Sigmoid colon (tissue), 7 donors: ENCODE data around the gene AMBRA1. TPM values are rescaled to one million over a fixed set of nuclear protein-coding genes. Genes with fewer than 3 reads are reported as not detected.

Experiments used
- DNase-seq: peaks from one replicate; pipeline ENCODE4 v3.0.0-alpha.2; 2019
- H3K27ac ChIP-seq, 4 donors: fragments of 200-600 bp; sonication (generic); one replicate each; pipeline ENCODE4 v1.5.1; 2016 to 2019; ENCODE audit warnings: mild to moderate bottlenecking in 1 of 4
- H3K27me3 ChIP-seq, 3 donors: fragments of 200-600 bp; sonication (generic); one replicate each; pipeline ENCODE4 v1.5.1; 2019; ENCODE audit warnings: mild to moderate bottlenecking in 1 of 3
- H3K36me3 ChIP-seq, 4 donors: fragments of 200-600 bp; sonication (generic); one replicate each; pipeline ENCODE4 v1.5.1; 2016 to 2019
- H3K4me1 ChIP-seq, 4 donors: fragments of 200-600 bp; sonication (generic); one replicate each; pipeline ENCODE4 v1.5.1; 2017 to 2019
- H3K4me3 ChIP-seq, 4 donors: fragments of 200-600 bp; sonication (generic); one replicate each; pipeline ENCODE4 v1.5.1; 2017 to 2019; ENCODE audit warnings: mild to moderate bottlenecking in 2 of 4, moderate library complexity in 1 of 4
- H3K9me3 ChIP-seq, 4 donors: fragments of 200-600 bp in 3 of 4; sonication (generic) in 3 of 4; one replicate each; pipeline versions ENCODE4 v1.5.1 to v1.6.1; 2013 to 2019
- EP300 ChIP-seq, 4 donors: sonication (generic); formaldehyde crosslinking; IDR thresholded peaks; one replicate each; pipeline ENCODE4 v1.6.1; 2017; ENCODE audit warnings: antibody characterized with exemption in 4 of 4
- POLR2A ChIP-seq, 2 donors: fragments of 450-650 bp; IDR thresholded peaks; one replicate each; pipeline ENCODE4 v1.6.1; 2016; ENCODE audit warnings: antibody characterized with exemption in 2 of 2, mild to moderate bottlenecking in 2 of 2, moderate library complexity in 2 of 2
- POLR2AphosphoS5 ChIP-seq, 4 donors: sonication (generic); formaldehyde crosslinking; IDR thresholded peaks; one replicate each; pipeline ENCODE4 v1.6.1; 2017; ENCODE audit warnings: antibody characterized with exemption in 4 of 4
- WGBS, 2 donors: extraction: QIAGEN DNeasy Blood & Tissue Kit; methylation state at CpG; one replicate each; pipeline ENCODE4 v1.1.7; 2013; 5-methylcytosine and 5-hydroxymethylcytosine counted together
- intact Hi-C: fragments of 100-400 bp; cut with DNase I; formaldehyde crosslinking; loops from one replicate; pipeline ENCODE4 v1.15.1; 2023
- polyA plus RNA-seq, 3 donors: library from polyadenylated mRNA; stranded (reverse); fragments of 200-250 nt; gene quantifications; one replicate each; pipeline ENCODE4 v1.2.3, GENCODE V29; 2013
- total RNA-seq, 4 donors: library from RNA; depleted of rRNA; stranded (reverse); fragments of >200 nt; gene quantifications; one replicate each; pipeline ENCODE4 v1.1.0, GENCODE V29; 2016
- TF ChIP-seq, protein P1 (sequence below), 4 experiments: fragments of 450-650 bp in 3 of 4; fragments of 200-600 bp in 1 of 4; IDR thresholded peaks; one replicate each; pipeline ENCODE4 v1.5.1; 2016 to 2019; ENCODE audit warnings: antibody characterized with exemption in 4 of 4, mild to moderate bottlenecking in 3 of 4, moderate library complexity in 2 of 4
- donor health status: healthy with polysubstance abuse.
- donor health status: Bipolar disorder and iron deficiency.
- donor health status: healthy.

The AMBRA1 gene
- total and polyA plus RNA-seq, 7 donors, result 8.4 to 33.0 (median 23.9) TPM

DNA sequence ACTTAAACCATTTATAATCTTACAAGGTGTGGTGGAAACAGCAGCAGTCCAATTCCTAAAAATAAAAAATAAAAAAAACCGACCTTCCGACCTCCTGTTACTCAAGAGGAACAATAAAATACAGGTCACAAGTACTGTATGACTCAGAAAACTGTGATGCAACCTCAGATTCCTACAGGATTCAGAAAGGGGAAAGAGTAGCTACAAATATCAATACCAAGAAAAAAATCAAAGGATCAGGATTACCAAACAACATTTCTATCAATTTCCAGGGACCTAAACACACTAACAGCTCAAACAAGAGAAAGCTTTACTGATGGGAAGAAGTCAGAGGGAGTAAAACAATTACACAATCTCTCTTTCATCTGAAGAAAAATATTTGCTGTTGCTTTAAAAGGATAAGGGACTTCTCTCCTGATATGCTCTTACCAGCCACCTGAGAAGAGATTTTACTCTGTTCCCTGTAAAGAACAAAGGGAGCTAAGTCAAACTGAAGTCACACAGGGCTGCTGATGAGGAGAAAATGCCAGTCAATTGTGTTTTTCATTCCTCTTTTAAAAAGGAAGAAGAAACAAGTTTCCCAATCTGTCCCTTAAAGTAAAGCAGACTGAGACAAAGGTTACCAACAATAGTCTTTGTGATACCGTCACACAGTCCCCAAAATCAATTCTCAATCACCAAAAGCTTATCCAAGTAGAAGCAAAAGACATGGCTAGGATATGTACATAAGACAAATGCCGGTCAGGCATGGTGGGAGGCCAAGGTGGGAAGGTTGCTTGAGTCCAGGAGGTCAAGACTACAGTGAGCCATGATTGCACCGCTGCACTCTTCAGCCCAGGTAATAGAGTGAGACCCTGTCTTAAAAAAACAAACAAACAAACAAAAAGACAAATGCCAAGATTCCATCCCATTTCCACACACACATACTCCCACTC, 39.3 kb downstream of the AMBRA1 start:
- Histone ChIP-seq H3K27me3 (no peaks in the 10 kb centered on the region), H3K36me3 (no peaks in the 10 kb centered on the region), H3K27ac (peak overlapping the region; percentile 60 to 79 (median 72)), H3K4me3 (no peak overlapping the region), H3K9me3 (no peaks in the 10 kb centered on the region), H3K4me1 (peaks cover 0 to 37% (median 35%) of the 10 kb centered on the region in 4 donors)
- no peak for TF ChIP-seq POLR2A (IDR thresholded peaks at IDR 0.05)
- TF ChIP-seq, protein P1, sequence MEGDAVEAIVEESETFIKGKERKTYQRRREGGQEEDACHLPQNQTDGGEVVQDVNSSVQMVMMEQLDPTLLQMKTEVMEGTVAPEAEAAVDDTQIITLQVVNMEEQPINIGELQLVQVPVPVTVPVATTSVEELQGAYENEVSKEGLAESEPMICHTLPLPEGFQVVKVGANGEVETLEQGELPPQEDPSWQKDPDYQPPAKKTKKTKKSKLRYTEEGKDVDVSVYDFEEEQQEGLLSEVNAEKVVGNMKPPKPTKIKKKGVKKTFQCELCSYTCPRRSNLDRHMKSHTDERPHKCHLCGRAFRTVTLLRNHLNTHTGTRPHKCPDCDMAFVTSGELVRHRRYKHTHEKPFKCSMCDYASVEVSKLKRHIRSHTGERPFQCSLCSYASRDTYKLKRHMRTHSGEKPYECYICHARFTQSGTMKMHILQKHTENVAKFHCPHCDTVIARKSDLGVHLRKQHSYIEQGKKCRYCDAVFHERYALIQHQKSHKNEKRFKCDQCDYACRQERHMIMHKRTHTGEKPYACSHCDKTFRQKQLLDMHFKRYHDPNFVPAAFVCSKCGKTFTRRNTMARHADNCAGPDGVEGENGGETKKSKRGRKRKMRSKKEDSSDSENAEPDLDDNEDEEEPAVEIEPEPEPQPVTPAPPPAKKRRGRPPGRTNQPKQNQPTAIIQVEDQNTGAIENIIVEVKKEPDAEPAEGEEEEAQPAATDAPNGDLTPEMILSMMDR (IDR thresholded peaks at IDR 0.05), result no peak
- TF ChIP-seq EP300 (IDR thresholded peaks at IDR 0.05), result peak; percentile 10 to 65 (median 48)
- peak; percentile 39 to 73 (median 60) for TF ChIP-seq POLR2AphosphoS5 (IDR thresholded peaks at IDR 0.05)
- intact Hi-C loops, result loop anchor here (5.0 kb wide), 1 partner anchor 63 kb away; the partner anchor contains the start of genes ATG13 and HARBI1
- WGBS, 2 donors, result 22 to 60% methylated on average over 5 of the region's 5 CpGs
- DNase-seq, result no peak

DNA sequence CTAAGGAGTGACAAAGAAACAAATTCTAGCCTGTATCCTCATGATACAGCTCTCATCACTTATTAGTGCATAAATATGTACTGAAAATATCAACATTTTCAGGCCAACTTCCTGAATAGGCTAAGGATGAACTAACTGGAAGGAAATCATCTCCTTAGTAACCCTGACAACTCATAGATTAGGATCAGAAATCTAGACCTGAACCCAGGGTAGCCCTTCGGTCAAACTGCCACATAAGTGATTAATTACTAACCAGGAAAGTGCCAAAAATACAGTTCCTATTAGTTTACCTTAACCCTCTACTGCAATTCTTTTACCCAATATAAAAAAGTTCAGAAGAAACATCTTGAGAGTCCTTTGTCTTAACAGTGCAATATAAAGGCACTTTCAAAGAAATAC, 40.0 kb downstream of the AMBRA1 start:
- Histone ChIP-seq H3K4me1 (peaks cover 0 to 35% (median 31%) of the 10 kb centered on the region in 4 donors), H3K27me3 (no peaks in the 10 kb centered on the region), H3K4me3 (no peak overlapping the region), H3K27ac (peak overlapping the region; percentile 60 to 79 (median 72)), H3K36me3 (no peaks in the 10 kb centered on the region), H3K9me3 (no peaks in the 10 kb centered on the region)
- DNase-seq, result no peak
- no peak for TF ChIP-seq EP300 (IDR thresholded peaks at IDR 0.05)
- no peak for TF ChIP-seq POLR2AphosphoS5 (IDR thresholded peaks at IDR 0.05)
- WGBS, 2 donors, result 7 to 31% methylated on average over 1 of the region's 1 CpG
- intact Hi-C loops, result no loop called here

DNA sequence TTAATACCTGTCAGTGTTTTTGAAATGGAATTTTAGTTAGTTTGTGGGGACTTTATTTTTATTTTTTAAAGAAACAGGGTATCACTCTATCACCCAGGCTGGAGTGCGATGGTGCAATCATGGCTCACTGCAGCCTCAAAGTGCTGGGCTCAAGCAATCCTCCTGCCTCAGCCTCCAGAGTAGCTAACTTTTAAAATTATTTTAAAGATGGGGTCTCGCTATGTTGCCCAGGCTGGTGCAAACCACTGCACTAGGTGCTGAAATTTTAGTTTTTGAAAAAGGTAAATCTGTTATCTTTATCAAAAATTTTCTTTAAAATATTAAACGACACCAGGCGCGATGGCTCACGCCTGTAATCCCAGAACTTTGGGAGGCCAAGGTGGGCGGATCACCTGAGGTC, 42.6 kb downstream of the AMBRA1 start:
- no peak for TF ChIP-seq POLR2AphosphoS5 (IDR thresholded peaks at IDR 0.05)
- TF ChIP-seq, protein P1 (IDR thresholded peaks at IDR 0.05), result no peak
- no peak for TF ChIP-seq POLR2A (IDR thresholded peaks at IDR 0.05)
- TF ChIP-seq EP300 (IDR thresholded peaks at IDR 0.05), result no peak
- Histone ChIP-seq H3K9me3 (no peaks in the 10 kb centered on the region), H3K27me3 (no peaks in the 10 kb centered on the region), H3K4me1 (peaks cover 0 to 35% (median 31%) of the 10 kb centered on the region in 4 donors), H3K4me3 (no peak overlapping the region), H3K36me3 (peaks cover 0 to 17% (median 9%) of the 10 kb centered on the region in 4 donors), H3K27ac (no peak overlapping the region)
- intact Hi-C loops, result no loop called here
- 97 to 99% methylated on average over 7 of the region's 7 CpGs for WGBS, 2 donors
- no peak for DNase-seq

DNA sequence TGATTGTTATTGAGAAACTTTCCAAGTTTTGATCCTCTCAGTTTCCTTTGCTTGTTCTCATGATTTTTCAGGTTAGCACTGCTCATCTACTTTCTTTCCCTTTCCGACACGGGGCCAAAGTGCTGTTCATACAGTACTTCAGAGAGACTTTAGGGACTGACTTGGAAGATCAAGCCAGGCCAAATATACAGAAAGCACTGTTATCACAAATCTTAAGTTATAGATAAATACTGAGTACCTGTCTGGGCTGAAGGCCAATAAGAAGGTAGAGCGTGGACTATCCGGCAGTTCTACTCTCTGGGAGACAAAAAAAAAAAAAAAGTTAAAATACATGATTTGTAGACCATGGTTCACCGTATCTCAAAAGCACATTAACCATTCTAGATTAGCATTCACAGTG, 46.2 kb downstream of the AMBRA1 start:
- Histone ChIP-seq H3K9me3 (no peaks in the 10 kb centered on the region), H3K27ac (no peak overlapping the region), H3K4me3 (no peak overlapping the region), H3K4me1 (no peaks in the 10 kb centered on the region), H3K27me3 (no peaks in the 10 kb centered on the region), H3K36me3 (peaks cover 13 to 54% (median 31%) of the 10 kb centered on the region in 4 donors)
- TF ChIP-seq, protein P1 (IDR thresholded peaks at IDR 0.05), result no peak
- no peak for TF ChIP-seq POLR2A (IDR thresholded peaks at IDR 0.05)
- TF ChIP-seq EP300 (IDR thresholded peaks at IDR 0.05), result no peak
- TF ChIP-seq POLR2AphosphoS5 (IDR thresholded peaks at IDR 0.05), result no peak
- no peak for DNase-seq
- intact Hi-C loops, result no loop called here
- WGBS, 2 donors, result 45 to 86% methylated on average over 5 of the region's 5 CpGs

DNA sequence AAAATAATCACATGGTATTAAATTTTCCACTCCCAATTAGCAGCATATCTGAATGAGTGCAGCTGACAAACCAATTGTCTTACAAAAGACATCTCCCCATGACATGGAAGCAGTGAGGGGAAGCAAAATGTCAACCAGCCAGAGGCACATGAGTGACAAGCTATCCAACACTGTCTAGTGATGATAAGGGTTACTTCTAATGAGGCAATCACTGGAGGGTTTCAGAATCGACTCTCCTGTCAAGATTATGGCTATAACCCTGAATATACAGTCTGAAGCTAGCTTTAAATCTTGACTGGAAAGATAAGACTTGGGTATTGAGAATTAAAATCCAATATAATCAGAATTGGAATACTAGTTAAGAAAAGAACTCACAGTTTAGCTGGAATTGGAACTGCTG, 50.3 kb downstream of the AMBRA1 start:
- DNase-seq, result no peak
- H3K4me3 ChIP-seq, result no peak overlapping the region
- WGBS, 2 donors, result 38 to 84% methylated on average over 1 of the region's 1 CpG
- no peaks in the 10 kb centered on the region for H3K4me1 ChIP-seq
- intact Hi-C loops, result no loop called here
- H3K27ac ChIP-seq, result no peak overlapping the region
- peaks cover 23 to 87% (median 43%) of the 10 kb centered on the region in 4 donors for H3K36me3 ChIP-seq
- H3K9me3 ChIP-seq, result no peaks in the 10 kb centered on the region
- H3K27me3 ChIP-seq, result no peaks in the 10 kb centered on the region
- TF ChIP-seq POLR2A (IDR thresholded peaks at IDR 0.05) (no peak), POLR2AphosphoS5 (IDR thresholded peaks at IDR 0.05) (no peak), EP300 (IDR thresholded peaks at IDR 0.05) (no peak)
- TF ChIP-seq, protein P1 (IDR thresholded peaks at IDR 0.05), result no peak
